GM18519 (cell line): ENCODE results near the gene SGCE.
A peak's percentile ranks its signal among the peaks of the same experiment; 100 is the strongest.
"Not testable (repeated sequence)": the region's sequence is repeated elsewhere in the genome, so short reads cannot be mapped to it uniquely, and the experiment has no call there.

ENCODE experiments used
- ATAC-seq: cut with Tn5 transposase; IDR thresholded peaks from one replicate; pipeline ENCODE4 v1.9.1; 2021; ENCODE audit warnings: mild to moderate bottlenecking, moderate library complexity; ENCODE audit not compliant: unreplicated experiment, low FRiP score

Gene SGCE

GRCh38 chr7:94655848-94656657, at the start of gene SGCE:
TSS of gene SGCE (minus strand) at chr7:94656133. CDS start at chr7:94656098, 35 bp downstream.
- ATAC-seq, result no peak

DNA sequence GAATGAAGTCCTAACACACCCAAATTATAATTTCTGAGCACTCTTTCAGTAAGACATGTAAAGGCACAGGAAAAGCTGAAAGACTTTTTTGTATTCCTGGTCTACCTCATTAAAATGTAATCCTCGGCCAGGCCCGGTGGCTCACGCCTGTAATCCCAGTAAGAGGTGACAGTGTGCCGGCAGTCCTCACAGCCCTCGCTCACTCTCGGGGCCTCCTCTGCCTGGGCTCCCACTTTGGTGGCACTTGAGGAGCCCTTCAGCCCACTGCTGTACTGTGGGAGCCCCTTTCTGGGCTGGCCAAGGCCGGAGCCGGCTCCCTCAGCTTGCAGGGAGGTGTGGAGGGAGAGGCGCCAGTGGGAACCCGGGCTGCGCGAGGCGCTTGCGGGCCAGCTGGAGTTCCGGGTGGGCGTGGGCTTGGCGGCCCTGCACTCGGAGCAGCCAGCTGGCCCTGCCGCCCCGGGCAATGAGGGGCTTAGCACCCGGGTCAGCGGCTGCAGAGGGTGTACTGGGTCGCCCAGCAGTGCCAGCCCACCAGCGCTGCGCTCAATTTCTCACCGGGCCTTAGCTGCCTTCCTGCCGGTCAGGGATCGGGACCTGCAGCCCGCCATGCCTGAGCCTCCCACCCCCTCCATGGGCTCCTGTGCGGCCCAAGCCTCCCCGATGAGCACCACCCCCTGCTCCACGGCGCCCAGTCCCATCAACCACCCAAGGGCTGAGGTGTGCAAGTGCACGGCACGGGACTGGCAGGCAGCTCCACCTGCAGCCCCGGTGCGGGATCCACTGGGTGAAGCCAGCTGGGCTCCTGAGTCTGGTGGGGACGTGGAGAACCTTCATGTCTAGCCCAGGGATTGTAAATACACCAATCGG, 49.5 kb upstream of the SGCE start:
- not testable (repeated sequence) for ATAC-seq

GRCh38 chr7:94701555-94701973, 45.6 kb upstream of the SGCE start:
- ATAC-seq, result no peak

GRCh38 chr7:94700926-94701554, 45.1 kb upstream of the SGCE start:
- no peak for ATAC-seq

DNA sequence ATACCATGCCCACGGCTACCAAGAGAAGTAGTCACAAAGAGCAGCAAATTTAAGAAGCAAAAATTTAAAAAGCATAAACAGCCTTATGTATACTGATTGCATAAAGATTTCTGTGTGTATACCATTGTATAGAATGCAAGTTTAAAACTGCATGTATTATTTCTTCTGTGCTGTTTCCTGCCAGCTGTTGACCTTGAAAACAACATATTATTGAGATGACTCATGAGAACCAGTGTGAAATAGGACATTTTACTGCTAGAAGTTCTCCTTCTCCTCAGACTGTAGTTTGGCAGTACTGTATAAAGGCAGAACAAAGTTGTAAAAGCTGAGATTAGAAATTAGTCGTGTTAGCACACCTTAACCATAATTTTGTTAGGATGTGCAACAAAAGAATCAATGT, 42.3 kb upstream of the SGCE start:
- no peak for ATAC-seq

- no peak for ATAC-seq
These were observed 41.4 kb upstream of the SGCE start for GRCh38 chr7:94697035-94697974.

DNA sequence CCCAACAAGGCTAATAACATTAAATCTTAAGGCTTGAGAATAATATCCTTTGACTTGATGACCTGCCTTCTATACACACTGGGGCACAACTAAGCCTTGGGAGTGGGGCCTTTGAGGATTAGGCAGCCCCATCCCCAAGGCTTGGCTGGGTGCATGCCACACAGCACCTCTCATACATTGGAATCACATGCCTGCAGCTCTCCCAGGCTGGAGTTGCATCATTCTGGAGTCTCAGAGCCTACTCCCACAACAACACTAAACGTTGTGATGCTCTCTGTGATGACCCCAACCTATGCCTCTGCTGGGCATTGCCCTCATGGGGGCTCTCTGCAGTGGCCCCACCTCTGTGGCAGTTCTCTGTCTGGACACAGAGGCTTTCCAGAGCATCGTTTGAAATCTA, 31.9 kb upstream of the SGCE start:
- no peak for ATAC-seq

- no peak for ATAC-seq
These were observed 31.1 kb upstream of the SGCE start for GRCh38 chr7:94687076-94687475.

- no peak for ATAC-seq
These were observed 27.1 kb upstream of the SGCE start for GRCh38 chr7:94683066-94683465.

DNA sequence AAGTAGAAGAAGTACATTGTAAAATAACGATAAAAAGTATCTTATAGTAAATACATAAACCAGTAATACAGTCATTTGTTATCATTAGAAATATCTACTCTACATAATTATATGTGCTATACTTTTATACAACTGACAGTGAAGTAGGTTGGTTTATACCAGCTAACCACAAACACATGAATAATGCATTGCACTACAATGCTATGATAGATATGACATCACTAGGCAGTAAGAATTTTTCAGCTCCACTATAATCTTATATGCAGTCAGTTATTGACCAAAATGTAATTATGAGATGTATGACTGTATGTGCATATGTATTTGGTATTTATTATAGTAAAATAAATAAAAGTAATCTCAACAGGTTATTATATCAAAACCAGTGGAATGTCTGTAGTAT, 23.4 kb upstream of the SGCE start:
- ATAC-seq, result no peak

DNA sequence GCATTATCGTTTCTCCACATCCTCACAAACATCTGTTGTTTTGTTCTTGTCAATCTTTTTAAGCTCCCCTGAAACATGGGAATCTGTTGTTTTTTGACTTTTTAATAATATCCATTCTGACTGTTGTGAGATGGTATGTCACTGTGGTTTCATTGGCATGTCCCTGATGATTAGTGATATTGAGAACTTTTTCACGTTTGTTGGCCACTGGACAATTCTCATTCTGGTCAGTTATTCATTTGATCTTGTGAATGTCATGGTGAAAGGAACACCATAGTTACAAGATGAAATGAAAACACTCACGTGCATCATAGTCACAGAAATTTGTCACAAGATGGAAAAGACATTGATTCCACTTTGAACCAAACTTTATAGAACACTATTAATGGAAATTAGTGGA, 20.5 kb upstream of the SGCE start:
- no peak for ATAC-seq

GRCh38 chr7:94675356-94675755, 19.4 kb upstream of the SGCE start:
- ATAC-seq, result no peak

DNA sequence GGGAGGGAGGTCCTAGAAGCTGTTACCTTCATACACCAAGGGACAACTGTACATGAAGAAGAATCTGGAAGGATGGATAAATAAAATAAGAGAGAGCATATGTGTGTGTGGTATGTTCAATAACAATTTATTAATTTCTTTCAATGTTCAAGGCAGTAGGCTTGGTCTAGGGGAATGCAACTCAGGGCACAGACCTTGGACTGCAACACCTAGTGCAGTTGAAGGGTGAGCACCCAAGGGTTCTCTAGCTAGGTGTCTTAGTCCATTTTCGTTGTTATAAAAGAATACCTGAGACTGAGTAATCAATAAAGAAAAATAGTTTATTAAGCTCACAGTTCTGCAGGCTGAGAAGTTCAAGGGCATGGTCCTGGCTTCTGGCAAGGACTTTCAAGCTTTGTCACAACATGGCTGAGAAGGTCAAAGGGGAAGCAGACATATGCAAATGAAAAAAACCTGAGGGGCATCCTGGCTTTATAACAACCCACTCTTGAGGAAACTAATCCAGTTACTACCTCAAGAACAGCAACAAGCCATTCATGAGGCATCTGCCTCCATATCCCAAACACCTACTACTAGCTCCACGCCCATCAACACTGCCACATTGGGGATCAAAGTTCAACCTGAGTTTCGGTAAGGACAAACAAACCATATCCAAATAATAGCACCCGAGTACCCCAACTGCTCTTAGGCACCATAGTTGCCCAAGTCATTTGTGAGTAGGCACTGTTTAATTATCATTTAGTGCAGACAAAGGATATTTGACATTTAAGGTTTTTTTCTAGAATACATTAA, 15.7 kb upstream of the SGCE start:
- ATAC-seq, result no peak

DNA sequence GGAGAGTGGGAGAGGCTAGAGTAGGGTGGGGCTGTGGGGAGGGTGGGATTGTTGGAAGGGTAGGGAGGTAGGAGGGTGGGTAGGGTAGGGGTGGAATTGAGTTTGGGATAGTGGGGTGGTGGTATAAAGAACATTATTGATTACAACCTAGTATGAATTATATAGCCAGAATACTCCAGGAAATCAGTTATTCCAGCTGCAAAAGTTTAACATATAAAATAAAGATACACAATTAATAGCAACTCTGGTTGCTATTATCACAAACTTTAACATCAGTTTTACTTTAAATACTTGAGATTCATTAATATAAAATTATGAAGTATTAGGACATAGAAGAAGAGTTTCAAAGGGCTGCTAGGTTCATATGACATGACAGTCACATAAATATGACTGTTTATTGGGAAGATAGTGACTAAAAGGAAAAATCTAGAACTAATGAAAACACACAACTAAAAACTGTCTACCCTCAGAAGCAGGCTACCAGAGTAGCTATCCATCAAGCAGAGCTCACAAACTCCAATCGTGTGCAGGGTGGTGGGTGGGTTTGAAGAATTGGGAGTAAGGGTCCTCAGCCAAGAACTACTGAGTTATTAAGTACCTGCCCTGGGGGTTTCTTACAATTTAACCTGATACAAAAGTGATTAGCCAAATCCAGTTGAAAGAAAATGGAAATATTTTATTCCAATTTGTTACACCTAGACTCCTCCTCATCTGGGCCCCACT, 14.0 kb upstream of the SGCE start:
- ATAC-seq, result no peak

- ATAC-seq, result peak; percentile 55
These were observed 11.1 kb upstream of the SGCE start for GRCh38 chr7:94666879-94667587.

DNA sequence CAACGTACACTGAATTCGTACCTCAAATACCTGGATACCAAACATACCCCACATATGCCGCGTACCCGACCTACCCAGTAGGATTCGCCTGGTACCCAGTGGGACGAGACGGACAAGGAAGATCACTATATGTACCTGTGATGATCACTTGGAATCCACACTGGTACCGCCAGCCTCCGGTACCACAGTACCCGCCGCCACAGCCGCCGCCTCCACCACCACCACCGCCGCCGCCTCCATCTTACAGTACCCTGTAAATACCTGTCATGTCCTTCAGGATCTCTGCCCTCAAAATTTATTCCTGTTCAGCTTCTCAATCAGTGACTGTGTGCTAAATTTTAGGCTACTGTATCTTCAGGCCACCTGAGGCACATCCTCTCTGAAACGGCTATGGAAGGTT, 9.5 kb upstream of the SGCE start:
- ATAC-seq, result no peak

DNA sequence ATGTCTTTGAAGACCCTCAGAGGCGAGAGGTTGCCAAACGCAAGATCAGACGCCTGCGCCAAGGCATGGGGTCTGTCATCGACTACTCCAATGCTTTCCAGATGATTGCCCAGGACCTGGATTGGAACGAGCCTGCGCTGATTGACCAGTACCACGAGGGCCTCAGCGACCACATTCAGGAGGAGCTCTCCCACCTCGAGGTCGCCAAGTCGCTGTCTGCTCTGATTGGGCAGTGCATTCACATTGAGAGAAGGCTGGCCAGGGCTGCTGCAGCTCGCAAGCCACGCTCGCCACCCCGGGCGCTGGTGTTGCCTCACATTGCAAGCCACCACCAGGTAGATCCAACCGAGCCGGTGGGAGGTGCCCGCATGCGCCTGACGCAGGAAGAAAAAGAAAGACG, 8.1 kb upstream of the SGCE start:
- ATAC-seq, result no peak

GRCh38 chr7:94662548-94662947, 6.6 kb upstream of the SGCE start:
- ATAC-seq, result no peak
